Dermis lymphatic vessel endothelial cell (primary cell): ENCODE data around the gene RTL10. TPM values are rescaled to one million over a fixed set of nuclear protein-coding genes. Genes with fewer than 3 reads are reported as not detected.

Source experiments
- total RNA-seq: library from RNA; depleted of rRNA; stranded (reverse); fragments of >200 nt; gene quantifications from 2 replicates; pipeline ENCODE4 v1.2.1, GENCODE V29; 2014

RTL10 gene
- total RNA-seq = 20.0 and 23.4 TPM in 2 replicates

GRCh38 chr22:19854778-19855503, at the start of gene RTL10, which contains the start of gene GNB1L:
Gene RTL10, minus strand, starts transcription at chr22:19854874. Its CDS starts 2,613 bp downstream, at chr22:19852261.
Gene GNB1L, minus strand, starts transcription at chr22:19854874. Its CDS starts 33,519 bp downstream, at chr22:19821355.

Other genes starting within 250 kb of the RTL10 start
- gene SEPTIN5, start 140.4 kb downstream of the RTL10 start, total RNA-seq = 28.1 and 36.5 TPM in 2 replicates
- gene GP1BB, start 131.3 kb downstream of the RTL10 start, total RNA-seq = 1.5 and 3.3 TPM in 2 replicates
- gene TBX1, start 94.1 kb downstream of the RTL10 start, total RNA-seq = 38.6 and 40.5 TPM in 2 replicates
- gene GNB1L, start within 50 bp of the RTL10 start, total RNA-seq = 2.4 and 2.6 TPM in 2 replicates
- gene COMT, start 86.9 kb upstream of the RTL10 start, total RNA-seq = 266 and 366 TPM in 2 replicates
- gene TXNRD2, start 86.9 kb upstream of the RTL10 start, total RNA-seq = 42.0 and 53.0 TPM in 2 replicates
- 46.2 and 46.5 TPM in 2 replicates for gene ARVCF, start 161.9 kb upstream of the RTL10 start, total RNA-seq
- gene TANGO2, start 166.2 kb upstream of the RTL10 start, total RNA-seq = 43.2 and 53.5 TPM in 2 replicates
- 24.4 and 26.0 TPM in 2 replicates for gene DGCR8, start 225.4 kb upstream of the RTL10 start, total RNA-seq